GM10847 (cell line): ENCODE results near the gene TIAM2.

Source experiments
- POLR2A ChIP-seq: IDR thresholded peaks from 2 replicates; pipeline ENCODE4 v1.6.1; 2011; ENCODE audit not compliant: insufficient read length; ENCODE audit errors: extremely low read depth

Gene TIAM2

GRCh38 chr6:155240905-155241600 lies 245.9 kb downstream of the TIAM2 start:
- no peak for TF ChIP-seq POLR2A

GRCh38 chr6:155241966-155242365 lies 246.9 kb downstream of the TIAM2 start:
- TF ChIP-seq POLR2A = no peak

- TF ChIP-seq POLR2A = no peak
Measured at GRCh38 chr6:155244434-155244833, 249.3 kb downstream of the TIAM2 start.

GRCh38 chr6:155245193-155245592 lies 250.1 kb downstream of the TIAM2 start:
- no peak for TF ChIP-seq POLR2A

- TF ChIP-seq POLR2A = no peak
Measured at GRCh38 chr6:155245831-155246230, 250.7 kb downstream of the TIAM2 start.

GRCh38 chr6:155246825-155247224 lies 251.7 kb downstream of the TIAM2 start:
- no peak for TF ChIP-seq POLR2A

GRCh38 chr6:155247618-155248007 lies 252.5 kb downstream of the TIAM2 start:
- no peak for TF ChIP-seq POLR2A

GRCh38 chr6:155248008-155249001 lies 253.2 kb downstream of the TIAM2 start:
- TF ChIP-seq POLR2A = no peak

GRCh38 chr6:155250701-155251381 lies 255.7 kb downstream of the TIAM2 start:
- no peak for TF ChIP-seq POLR2A

- no peak for TF ChIP-seq POLR2A
Measured at GRCh38 chr6:155252581-155252980, 257.5 kb downstream of the TIAM2 start.

- TF ChIP-seq POLR2A = no peak
Measured at GRCh38 chr6:155253337-155253736, 258.2 kb downstream of the TIAM2 start.

GRCh38 chr6:155254139-155254538 lies 259.0 kb downstream of the TIAM2 start:
- TF ChIP-seq POLR2A = no peak

- TF ChIP-seq POLR2A = no peak
Measured at GRCh38 chr6:155256122-155256795, 261.1 kb downstream of the TIAM2 start.

GRCh38 chr6:155257796-155258195 lies 262.7 kb downstream of the TIAM2 start:
- TF ChIP-seq POLR2A = no peak

- TF ChIP-seq POLR2A = no peak
Measured at GRCh38 chr6:155259204-155259603, 264.1 kb downstream of the TIAM2 start.
